Breast epithelium (tissue), 4 donors: ENCODE data around the gene NXPH4. TPM values are rescaled to one million over a fixed set of nuclear protein-coding genes. Genes with fewer than 3 reads are reported as not detected.
A peak's percentile ranks its signal among the peaks of the same experiment; 100 is the strongest.

ENCODE experiments used
- DNase-seq, 2 donors: peaks; one replicate each; pipeline ENCODE4 v3.0.0-alpha.2; 2019; ENCODE audit warnings: low spot score in 2 of 2
- H3K27ac ChIP-seq, 2 donors: fragments of 200-600 bp; sonication (generic) in 1 of 2; one replicate each; pipeline ENCODE4 v1.5.1; 2016 to 2019; ENCODE audit warnings: mild to moderate bottlenecking in 1 of 2
- H3K27me3 ChIP-seq, 2 donors: fragments of 200-600 bp; sonication (generic) in 1 of 2; one replicate each; pipeline versions ENCODE4 v1.5.1 to v1.6.0; 2017 to 2019; ENCODE audit warnings: control low read depth in 1 of 2, mild to moderate bottlenecking in 1 of 2
- H3K36me3 ChIP-seq: fragments of 200-600 bp; one replicate; pipeline ENCODE4 v1.5.1; 2019
- H3K4me1 ChIP-seq, 2 donors: fragments of 200-600 bp; sonication (generic); one replicate each; pipeline ENCODE4 v1.5.1; 2016 to 2019; ENCODE audit warnings: control low read depth in 1 of 2
- H3K4me3 ChIP-seq, 3 donors: fragments of 200-600 bp; sonication (generic); 1 replicate in 2 of 3; 2 replicates in 1 of 3; pipeline ENCODE4 v1.5.1; 2016 to 2019; ENCODE audit warnings: mild to moderate bottlenecking in 3 of 3, moderate library complexity in 2 of 3
- H3K9me3 ChIP-seq, 2 donors: fragments of 200-600 bp; sonication (generic) in 1 of 2; one replicate each; pipeline ENCODE4 v1.5.1; 2016 to 2019; ENCODE audit warnings: control low read depth in 1 of 2
- POLR2A ChIP-seq: fragments of 450-650 bp; IDR thresholded peaks from one replicate; pipeline ENCODE4 v1.6.1; 2016; ENCODE audit warnings: antibody characterized with exemption, mild to moderate bottlenecking, moderate library complexity
- POLR2AphosphoS5 ChIP-seq, 3 donors: sonication (generic); formaldehyde crosslinking; IDR thresholded peaks; one replicate each; pipeline ENCODE4 v1.6.1; 2017; ENCODE audit warnings: antibody characterized with exemption in 3 of 3
- intact Hi-C: fragments of 100-400 bp; cut with DNase I; formaldehyde crosslinking; loops from one replicate; pipeline ENCODE4 v1.15.1; 2023; ENCODE audit warnings: low total_unique reads
- total RNA-seq, 3 donors: library from RNA; depleted of rRNA; stranded (reverse); fragments of >200 nt; gene quantifications; one replicate each; pipeline ENCODE4 v1.1.0, GENCODE V29; 2016
- TF ChIP-seq, protein P1 (sequence below), 3 donors: fragments of 450-650 bp; IDR thresholded peaks; one replicate each; pipeline ENCODE4 v1.5.1; 2016 to 2017; ENCODE audit warnings: antibody characterized with exemption in 3 of 3, mild to moderate bottlenecking in 3 of 3, moderate library complexity in 3 of 3

The NXPH4 gene
- total RNA-seq, 3 donors from 2014 or later = 0.33 TPM; not detected in 2

DNA sequence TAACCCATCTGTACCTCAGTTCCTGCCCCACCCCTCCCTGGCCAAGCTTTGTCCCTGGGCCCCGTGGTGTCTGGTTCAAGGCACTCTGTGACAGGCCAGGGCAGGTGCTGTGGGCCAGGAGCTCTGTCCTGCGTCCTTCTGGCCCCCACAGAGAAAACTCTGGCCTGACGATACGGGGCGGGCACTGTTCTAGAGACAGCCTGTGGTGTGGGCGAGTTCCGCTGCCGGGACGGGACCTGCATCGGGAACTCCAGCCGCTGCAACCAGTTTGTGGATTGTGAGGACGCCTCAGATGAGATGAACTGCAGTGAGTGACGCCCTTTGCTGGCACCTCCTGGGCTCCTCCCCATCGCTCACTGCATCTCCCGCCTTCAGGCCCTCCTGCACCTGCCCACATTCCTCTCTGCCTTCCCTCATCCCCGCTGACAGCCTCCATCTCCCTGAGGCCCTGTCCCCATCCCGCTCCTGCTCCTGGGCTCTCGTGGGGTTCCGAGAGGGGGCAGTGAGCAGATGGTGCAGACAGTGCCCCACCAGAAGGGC, 22.8 kb upstream of the NXPH4 start:
- DNase-seq = no peak
- Histone ChIP-seq H3K9me3 (no peaks in the 10 kb centered on the region), H3K36me3 (peaks cover 5% of the 10 kb centered on the region), H3K27ac (no peak overlapping the region), H3K27me3 (no peaks in the 10 kb centered on the region), H3K4me3 (no peak overlapping the region), H3K4me1 (no peaks in the 10 kb centered on the region)
- intact Hi-C loops = no loop called here
- TF ChIP-seq, protein P1, sequence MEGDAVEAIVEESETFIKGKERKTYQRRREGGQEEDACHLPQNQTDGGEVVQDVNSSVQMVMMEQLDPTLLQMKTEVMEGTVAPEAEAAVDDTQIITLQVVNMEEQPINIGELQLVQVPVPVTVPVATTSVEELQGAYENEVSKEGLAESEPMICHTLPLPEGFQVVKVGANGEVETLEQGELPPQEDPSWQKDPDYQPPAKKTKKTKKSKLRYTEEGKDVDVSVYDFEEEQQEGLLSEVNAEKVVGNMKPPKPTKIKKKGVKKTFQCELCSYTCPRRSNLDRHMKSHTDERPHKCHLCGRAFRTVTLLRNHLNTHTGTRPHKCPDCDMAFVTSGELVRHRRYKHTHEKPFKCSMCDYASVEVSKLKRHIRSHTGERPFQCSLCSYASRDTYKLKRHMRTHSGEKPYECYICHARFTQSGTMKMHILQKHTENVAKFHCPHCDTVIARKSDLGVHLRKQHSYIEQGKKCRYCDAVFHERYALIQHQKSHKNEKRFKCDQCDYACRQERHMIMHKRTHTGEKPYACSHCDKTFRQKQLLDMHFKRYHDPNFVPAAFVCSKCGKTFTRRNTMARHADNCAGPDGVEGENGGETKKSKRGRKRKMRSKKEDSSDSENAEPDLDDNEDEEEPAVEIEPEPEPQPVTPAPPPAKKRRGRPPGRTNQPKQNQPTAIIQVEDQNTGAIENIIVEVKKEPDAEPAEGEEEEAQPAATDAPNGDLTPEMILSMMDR (IDR thresholded peaks at IDR 0.05) = no peak
- TF ChIP-seq POLR2A = no peak
- no peak for TF ChIP-seq POLR2AphosphoS5 (IDR thresholded peaks at IDR 0.05)

DNA sequence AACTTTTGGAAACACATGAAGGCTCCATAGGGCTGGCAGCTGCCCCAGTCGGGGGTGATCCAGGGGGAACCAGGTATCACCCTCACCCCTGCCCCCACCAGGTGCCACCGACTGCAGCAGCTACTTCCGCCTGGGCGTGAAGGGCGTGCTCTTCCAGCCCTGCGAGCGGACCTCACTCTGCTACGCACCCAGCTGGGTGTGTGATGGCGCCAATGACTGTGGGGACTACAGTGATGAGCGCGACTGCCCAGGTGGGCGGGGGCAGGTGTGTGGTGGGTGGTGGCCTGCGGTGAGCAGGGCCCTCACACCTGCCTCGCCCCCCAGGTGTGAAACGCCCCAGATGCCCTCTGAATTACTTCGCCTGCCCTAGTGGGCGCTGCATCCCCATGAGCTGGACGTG, 22.3 kb upstream of the NXPH4 start:
- intact Hi-C loops = no loop called here
- Histone ChIP-seq H3K4me1 (no peaks in the 10 kb centered on the region), H3K27ac (no peak overlapping the region), H3K27me3 (no peaks in the 10 kb centered on the region), H3K9me3 (no peaks in the 10 kb centered on the region), H3K4me3 (no peak overlapping the region), H3K36me3 (peaks cover 5% of the 10 kb centered on the region)
- no peak for DNase-seq
- TF ChIP-seq POLR2AphosphoS5 (IDR thresholded peaks at IDR 0.05) (no peak), POLR2A (no peak)
- TF ChIP-seq, protein P1 (IDR thresholded peaks at IDR 0.05) = no peak

DNA sequence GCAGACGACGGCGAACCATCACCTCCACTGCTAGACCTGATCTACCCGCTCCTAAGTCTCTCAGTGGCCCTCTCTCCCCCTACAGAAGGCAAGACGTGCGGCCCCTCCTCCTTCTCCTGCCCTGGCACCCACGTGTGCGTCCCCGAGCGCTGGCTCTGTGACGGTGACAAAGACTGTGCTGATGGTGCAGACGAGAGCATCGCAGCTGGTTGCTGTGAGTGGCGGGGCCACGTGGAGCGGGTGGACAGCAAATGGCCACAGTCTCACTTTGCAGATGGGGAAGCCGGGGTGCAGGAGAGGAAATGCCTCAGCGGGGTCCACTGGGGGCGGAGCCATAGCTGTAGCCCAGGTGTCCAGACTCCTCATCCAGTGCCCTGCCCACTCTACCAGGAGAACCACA, 21.4 kb upstream of the NXPH4 start:
- Histone ChIP-seq H3K4me3 (no peak overlapping the region), H3K27ac (peak overlapping the region in 1 of 2 donors; percentile 7), H3K27me3 (no peaks in the 10 kb centered on the region), H3K36me3 (peaks cover 5% of the 10 kb centered on the region), H3K4me1 (no peaks in the 10 kb centered on the region), H3K9me3 (no peaks in the 10 kb centered on the region)
- TF ChIP-seq, protein P1 (IDR thresholded peaks at IDR 0.05) = no peak
- TF ChIP-seq POLR2AphosphoS5 (IDR thresholded peaks at IDR 0.05) (no peak), POLR2A (no peak)
- intact Hi-C loops = no loop called here
- DNase-seq = no peak

DNA sequence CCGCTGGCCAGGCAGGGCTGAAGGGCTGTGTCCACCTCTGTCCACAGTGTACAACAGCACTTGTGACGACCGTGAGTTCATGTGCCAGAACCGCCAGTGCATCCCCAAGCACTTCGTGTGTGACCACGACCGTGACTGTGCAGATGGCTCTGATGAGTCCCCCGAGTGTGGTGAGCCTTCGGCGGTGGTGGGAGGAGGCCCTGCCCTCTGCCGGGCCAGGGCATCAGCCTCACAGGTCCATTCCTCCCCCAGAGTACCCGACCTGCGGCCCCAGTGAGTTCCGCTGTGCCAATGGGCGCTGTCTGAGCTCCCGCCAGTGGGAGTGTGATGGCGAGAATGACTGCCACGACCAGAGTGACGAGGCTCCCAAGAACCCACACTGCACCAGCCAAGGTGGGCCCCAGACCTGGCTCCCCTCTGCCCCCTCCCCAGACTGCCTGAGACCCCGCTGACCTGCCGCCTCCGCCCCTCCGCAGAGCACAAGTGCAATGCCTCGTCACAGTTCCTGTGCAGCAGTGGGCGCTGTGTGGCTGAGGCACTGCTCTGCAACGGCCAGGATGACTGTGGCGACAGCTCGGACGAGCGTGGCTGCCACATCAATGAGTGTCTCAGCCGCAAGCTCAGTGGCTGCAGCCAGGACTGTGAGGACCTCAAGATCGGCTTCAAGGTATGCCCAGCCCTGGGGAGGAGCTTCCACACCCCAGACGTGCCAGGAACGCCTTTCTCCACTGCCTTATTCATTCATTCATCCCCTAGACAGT, 20.8 kb upstream of the NXPH4 start:
- intact Hi-C loops = no loop called here

DNA sequence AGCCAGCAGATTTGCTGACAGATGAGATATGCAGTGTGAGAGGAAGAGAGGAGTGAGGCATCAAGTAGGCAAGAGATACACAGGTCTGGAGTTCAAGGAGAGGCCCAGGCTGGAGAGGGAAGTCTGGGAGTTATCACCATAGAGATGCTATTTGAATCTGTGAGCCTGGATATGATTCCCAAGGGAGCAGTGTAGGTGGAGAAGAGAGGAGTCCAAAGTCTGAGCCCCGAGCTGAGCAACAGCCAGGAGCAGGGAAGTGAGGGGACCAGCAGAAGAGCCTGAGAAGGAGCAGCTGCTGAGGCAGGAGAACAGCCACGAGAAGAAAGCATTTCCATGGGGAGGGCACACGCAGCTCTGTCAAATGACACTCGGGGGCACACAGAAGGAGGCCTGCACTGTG, 20.2 kb upstream of the NXPH4 start:
- no peak overlapping the region for H3K4me3 ChIP-seq
- intact Hi-C loops = no loop called here
- H3K27me3 ChIP-seq = no peaks in the 10 kb centered on the region
- no peaks in the 10 kb centered on the region for H3K9me3 ChIP-seq
- no peak for DNase-seq
- no peak overlapping the region for H3K27ac ChIP-seq
- no peak for TF ChIP-seq POLR2AphosphoS5 (IDR thresholded peaks at IDR 0.05)
- TF ChIP-seq POLR2A = no peak
- TF ChIP-seq, protein P1 (IDR thresholded peaks at IDR 0.05) = no peak
- H3K4me1 ChIP-seq = no peaks in the 10 kb centered on the region
- peaks cover 5% of the 10 kb centered on the region for H3K36me3 ChIP-seq

More for the DNA sequence above, 20.8 kb upstream of the NXPH4 start:
- peak overlapping the region in 1 of 2 donors; percentile 7 for H3K27ac ChIP-seq
- no peak overlapping the region for H3K4me3 ChIP-seq
- H3K4me1 ChIP-seq = no peaks in the 10 kb centered on the region
- TF ChIP-seq POLR2AphosphoS5 (IDR thresholded peaks at IDR 0.05) = no peak
- TF ChIP-seq, protein P1 (IDR thresholded peaks at IDR 0.05) = no peak
- TF ChIP-seq POLR2A = no peak
- H3K36me3 ChIP-seq = peaks cover 5% of the 10 kb centered on the region
- DNase-seq = no peak
- H3K27me3 ChIP-seq = no peaks in the 10 kb centered on the region
- H3K9me3 ChIP-seq = no peaks in the 10 kb centered on the region
